A673 (cell line): Measurements from ENCODE around the gene ST6GALNAC2.

Source experiments
- CTCF ChIP-seq: fragments of 300-800, 200-600 bp; sonication (generic); conservative IDR thresholded peaks from 2 replicates; pipeline ENCODE4 v1.5.1; 2017; ENCODE audit warnings: low read depth, mild to moderate bottlenecking, antibody characterized with exemption, low read length, moderate library complexity, mixed read lengths
- EZH2 ChIP-seq: fragments of 200-600 bp; sonication (generic); IDR thresholded peaks from 2 replicates; pipeline ENCODE4 v1.6.1; 2017; ENCODE audit warnings: borderline replicate concordance, low read depth, mild to moderate bottlenecking, mixed read lengths, antibody characterized with exemption, low read length; ENCODE audit not compliant: poor library complexity, severe bottlenecking

GRCh38 chr17:76599694-76600460 lies 14.2 kb upstream of the ST6GALNAC2 start:
- TF ChIP-seq CTCF = no peak
- no peak for TF ChIP-seq EZH2
